DOHH2 (cell line): Measurements from ENCODE around the gene BBS5.
"Not testable (repeated sequence)": the region's sequence is repeated elsewhere in the genome, so short reads cannot be mapped to it uniquely, and the experiment has no call there.

Experiments
- EZH2phosphoT487 ChIP-seq: fragments of 200-600 bp; sonication (generic); IDR thresholded peaks from 2 replicates; pipeline ENCODE4 v1.6.1; 2017; ENCODE audit warnings: borderline replicate concordance, mild to moderate bottlenecking, antibody characterized with exemption, low read length, moderate library complexity, mixed read lengths
- TF ChIP-seq, protein P1 (sequence below): fragments of 200-600 bp; sonication (generic); IDR thresholded peaks from one replicate; pipeline ENCODE4 v1.5.1; 2014; ENCODE audit warnings: antibody characterized with exemption, mild to moderate bottlenecking, low read depth, low read length; ENCODE audit not compliant: poor library complexity, severe bottlenecking

DNA sequence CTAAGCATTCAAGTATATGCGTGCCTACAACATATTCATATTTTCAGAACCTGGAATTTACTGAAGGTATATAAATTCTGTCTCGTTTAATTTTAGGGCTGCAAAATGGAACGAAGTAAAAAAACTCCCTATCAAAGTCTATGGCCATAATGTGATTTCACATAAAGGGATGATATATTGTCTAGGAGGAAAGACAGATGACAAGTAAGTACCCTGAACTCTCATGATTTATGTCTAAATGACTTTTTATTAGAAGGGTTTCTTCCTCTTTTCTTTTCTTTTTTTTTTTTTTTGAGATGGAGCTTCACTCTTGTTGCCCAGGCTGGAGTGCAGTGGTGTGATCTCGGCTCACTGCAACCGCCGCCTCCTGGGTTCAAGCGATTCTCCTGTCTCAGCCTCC lies 35.5 kb downstream of the BBS5 start:
- TF ChIP-seq, protein P1, sequence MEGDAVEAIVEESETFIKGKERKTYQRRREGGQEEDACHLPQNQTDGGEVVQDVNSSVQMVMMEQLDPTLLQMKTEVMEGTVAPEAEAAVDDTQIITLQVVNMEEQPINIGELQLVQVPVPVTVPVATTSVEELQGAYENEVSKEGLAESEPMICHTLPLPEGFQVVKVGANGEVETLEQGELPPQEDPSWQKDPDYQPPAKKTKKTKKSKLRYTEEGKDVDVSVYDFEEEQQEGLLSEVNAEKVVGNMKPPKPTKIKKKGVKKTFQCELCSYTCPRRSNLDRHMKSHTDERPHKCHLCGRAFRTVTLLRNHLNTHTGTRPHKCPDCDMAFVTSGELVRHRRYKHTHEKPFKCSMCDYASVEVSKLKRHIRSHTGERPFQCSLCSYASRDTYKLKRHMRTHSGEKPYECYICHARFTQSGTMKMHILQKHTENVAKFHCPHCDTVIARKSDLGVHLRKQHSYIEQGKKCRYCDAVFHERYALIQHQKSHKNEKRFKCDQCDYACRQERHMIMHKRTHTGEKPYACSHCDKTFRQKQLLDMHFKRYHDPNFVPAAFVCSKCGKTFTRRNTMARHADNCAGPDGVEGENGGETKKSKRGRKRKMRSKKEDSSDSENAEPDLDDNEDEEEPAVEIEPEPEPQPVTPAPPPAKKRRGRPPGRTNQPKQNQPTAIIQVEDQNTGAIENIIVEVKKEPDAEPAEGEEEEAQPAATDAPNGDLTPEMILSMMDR: not testable (repeated sequence)
- not testable (repeated sequence) for TF ChIP-seq EZH2phosphoT487
